ENCODE data around the gene TGFBR1. TPM values are rescaled to one million over a fixed set of nuclear protein-coding genes. Genes with fewer than 3 reads are reported as not detected.

The TGFBR1 gene
- polyA plus RNA-seq, 1 of the 3 experiments (the other 2 are of a cell fraction) = 15.3 TPM

- H3F3A ChIP-seq (replicated peaks; ENCODE audit: insufficient read depth) = peaks cover 3% of the 10 kb centered on the region
- peak overlapping the region in 1 of 2 experiments; percentile 23; a peak in 1 of 4 replicates for H3K4me3 ChIP-seq (ENCODE audit: low read depth in 2 of 2, low read length in 1 of 2)
- DNase-seq = no peak
- H2AFZ ChIP-seq (ENCODE audit: low read depth) = no peak overlapping the region
- no peaks in the 10 kb centered on the region for H3K9me3 ChIP-seq
- H3K9ac ChIP-seq = no peak overlapping the region
- H3K27ac ChIP-seq (ENCODE audit: low read depth in 2 of 2, low read length in 1 of 2) = no peak overlapping the region
- ChIA-PET CTCF (interaction anchor here (0.7 to 1.5 kb wide), 3 partner anchors 77 to 303 kb away, joined by 3 to 4 read pairs (median 3); no protein-coding TSS in a partner anchor), POLR2A (no interaction called here)
- H3K27me3 ChIP-seq (ENCODE audit: insufficient read depth) = no peaks in the 10 kb centered on the region
- peaks cover 69% of the 10 kb centered on the region for H3K79me2 ChIP-seq (ENCODE audit: insufficient read depth)
- peaks cover 8 to 10% of the 10 kb centered on the region in 2 experiments for H3K4me1 ChIP-seq (ENCODE audit: control insufficient read depth in 1 of 2, insufficient read depth in 2 of 2, low read depth in 1 of 2, low read length in 1 of 2)
- no peaks in the 10 kb centered on the region for H3K36me3 ChIP-seq (replicated peaks in 1 of 2; ENCODE audit: control insufficient read depth in 1 of 2, insufficient read depth in 2 of 2, low read length in 1 of 2)
- WGBS (ENCODE audit: low lambda C conversion rate) = 41% methylated on average over 3 of the region's 3 CpGs
- peaks cover 58% of the 10 kb centered on the region for H4K20me1 ChIP-seq (ENCODE audit: insufficient read depth)
- peak overlapping the region; percentile 66 for H3K4me2 ChIP-seq
- no peak for TF ChIP-seq RAD21 (IDR thresholded peaks at IDR 0.05; ENCODE audit: low read length)
- H3K9me2 ChIP-seq = no peaks in the 10 kb centered on the region
Observed at GRCh38 chr9:99107421-99107820, 2.5 kb downstream of the TGFBR1 start.

- H3F3A ChIP-seq (replicated peaks; ENCODE audit: insufficient read depth) = no peaks in the 10 kb centered on the region
- no peak for DNase-seq
- no peak for TF ChIP-seq SIN3A (IDR thresholded peaks at IDR 0.05; ENCODE audit: borderline replicate concordance, low read depth, low read length)
- TF ChIP-seq ELF1 (IDR thresholded peaks at IDR 0.05) = no peak
- no peak for TF ChIP-seq NRF1 (IDR thresholded peaks at IDR 0.05; ENCODE audit: low read depth, low read length)
- TF ChIP-seq EZH2phosphoT487 (IDR thresholded peaks at IDR 0.05; ENCODE audit: borderline replicate concordance, low read depth) = no peak
- TF ChIP-seq, protein P1, sequence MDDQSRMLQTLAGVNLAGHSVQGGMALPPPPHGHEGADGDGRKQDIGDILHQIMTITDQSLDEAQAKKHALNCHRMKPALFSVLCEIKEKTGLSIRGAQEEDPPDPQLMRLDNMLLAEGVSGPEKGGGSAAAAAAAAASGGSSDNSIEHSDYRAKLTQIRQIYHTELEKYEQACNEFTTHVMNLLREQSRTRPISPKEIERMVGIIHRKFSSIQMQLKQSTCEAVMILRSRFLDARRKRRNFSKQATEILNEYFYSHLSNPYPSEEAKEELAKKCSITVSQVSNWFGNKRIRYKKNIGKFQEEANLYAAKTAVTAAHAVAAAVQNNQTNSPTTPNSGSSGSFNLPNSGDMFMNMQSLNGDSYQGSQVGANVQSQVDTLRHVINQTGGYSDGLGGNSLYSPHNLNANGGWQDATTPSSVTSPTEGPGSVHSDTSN (IDR thresholded peaks at IDR 0.05) = no peak
- no peak overlapping the region for H3K4me3 ChIP-seq (ENCODE audit: low read depth in 2 of 2, low read length in 1 of 2)
- WGBS (ENCODE audit: low lambda C conversion rate) = 76% methylated on average over 2 of the region's 2 CpGs
- CTCF ChIA-PET = no interaction called here
- H3K4me2 ChIP-seq = no peak overlapping the region
- no peaks in the 10 kb centered on the region for H3K9me3 ChIP-seq
- H3K4me1 ChIP-seq (ENCODE audit: control insufficient read depth in 1 of 2, insufficient read depth in 2 of 2, low read depth in 1 of 2, low read length in 1 of 2) = peaks cover 8 to 10% of the 10 kb centered on the region in 2 experiments
- no peak overlapping the region for H3K27ac ChIP-seq (ENCODE audit: low read depth in 2 of 2, low read length in 1 of 2)
- H3K9ac ChIP-seq = no peak overlapping the region
- POLR2A ChIA-PET = interaction anchor here (0.6 kb wide), 1 partner anchor 643 kb away, joined by 5 read pairs; no protein-coding TSS in a partner anchor
- H2AFZ ChIP-seq (ENCODE audit: low read depth) = no peak overlapping the region
- no peaks in the 10 kb centered on the region for H3K36me3 ChIP-seq (replicated peaks in 1 of 2; ENCODE audit: control insufficient read depth in 1 of 2, insufficient read depth in 2 of 2, low read length in 1 of 2)
- H3K9me2 ChIP-seq = no peaks in the 10 kb centered on the region
- H3K79me2 ChIP-seq (ENCODE audit: insufficient read depth) = peaks cover 76% of the 10 kb centered on the region
- H3K27me3 ChIP-seq (ENCODE audit: insufficient read depth) = no peaks in the 10 kb centered on the region
- H4K20me1 ChIP-seq (ENCODE audit: insufficient read depth) = peaks cover 65% of the 10 kb centered on the region
Observed at GRCh38 chr9:99108131-99108530, 3.2 kb downstream of the TGFBR1 start.

- H3K27me3 ChIP-seq (ENCODE audit: insufficient read depth) = no peaks in the 10 kb centered on the region
- H3F3A ChIP-seq (replicated peaks; ENCODE audit: insufficient read depth) = peaks cover 6% of the 10 kb centered on the region
- no peaks in the 10 kb centered on the region for H3K9me3 ChIP-seq
- no peak overlapping the region for H3K4me3 ChIP-seq (ENCODE audit: low read depth in 2 of 2, low read length in 1 of 2)
- H2AFZ ChIP-seq (ENCODE audit: low read depth) = no peak overlapping the region
- H3K4me1 ChIP-seq (ENCODE audit: control insufficient read depth in 1 of 2, insufficient read depth in 2 of 2, low read depth in 1 of 2, low read length in 1 of 2) = peaks cover 0 to 3% of the 10 kb centered on the region in 2 experiments; a peak in 3 of 4 replicates
- POLR2A ChIA-PET = no interaction called here
- no peaks in the 10 kb centered on the region for H3K9me2 ChIP-seq
- CTCF ChIA-PET = no interaction called here
- peaks cover 79% of the 10 kb centered on the region for H4K20me1 ChIP-seq (ENCODE audit: insufficient read depth)
- H3K27ac ChIP-seq (ENCODE audit: low read depth in 2 of 2, low read length in 1 of 2) = no peak overlapping the region
- H3K9ac ChIP-seq = no peak overlapping the region
- peaks cover 90% of the 10 kb centered on the region for H3K79me2 ChIP-seq (ENCODE audit: insufficient read depth)
- 95% methylated on average over 3 of the region's 3 CpGs for WGBS (ENCODE audit: low lambda C conversion rate)
- H3K36me3 ChIP-seq (replicated peaks in 1 of 2; ENCODE audit: control insufficient read depth in 1 of 2, insufficient read depth in 2 of 2, low read length in 1 of 2) = no peaks in the 10 kb centered on the region
- H3K4me2 ChIP-seq = no peak overlapping the region
- no peak for DNase-seq
- no peak for TF ChIP-seq TEAD4 (IDR thresholded peaks at IDR 0.05; ENCODE audit: borderline replicate concordance, insufficient read depth)
Observed at GRCh38 chr9:99109522-99109921, 4.6 kb downstream of the TGFBR1 start.
